SU-DHL-6 (cell line): ENCODE measurements around the gene MRPL14.

Experiments
- H2AFZ ChIP-seq: fragments of 200-600 bp; sonication (generic); 2 replicates; pipeline ENCODE4 v1.6.1; 2014; ENCODE audit warnings: low read depth, mild to moderate bottlenecking, moderate library complexity, mixed read lengths, antibody characterized with exemption, low read length; ENCODE audit not compliant: severe bottlenecking
- H3F3A ChIP-seq: fragments of 200-600 bp; shearing (Covaris generic); 2 replicates; pipeline ENCODE4 v1.6.0; 2016; ENCODE audit warnings: antibody characterized with exemption, mild to moderate bottlenecking; ENCODE audit not compliant: insufficient read depth
- H3K27ac ChIP-seq: fragments of 200-600 bp; sonication (generic); 2 replicates; pipeline ENCODE4 v1.5.1; 2016; ENCODE audit warnings: low read depth, mild to moderate bottlenecking, low read length, moderate library complexity, mixed read lengths
- H3K27me3 ChIP-seq: fragments of 200-600 bp; sonication (generic), shearing (Covaris generic); 2 replicates; pipeline ENCODE4 v1.6.0; 2014; ENCODE audit warnings: mild to moderate bottlenecking, low read length
- H3K36me3 ChIP-seq: fragments of 200-600 bp; sonication (generic); 2 replicates; pipeline ENCODE4 v1.6.1; 2014; ENCODE audit warnings: mild to moderate bottlenecking, low read length, mixed read lengths
- H3K4me2 ChIP-seq: fragments of 300-600, 200-600 bp; shearing (Covaris generic), sonication (generic); 2 replicates; pipeline ENCODE4 v1.6.0; 2014; ENCODE audit warnings: low read length, low read depth, mild to moderate bottlenecking; ENCODE audit not compliant: poor library complexity, severe bottlenecking
- H3K4me3 ChIP-seq: fragments of 200-600 bp; sonication (generic); 2 replicates; pipeline ENCODE4 v1.5.1; 2014; ENCODE audit warnings: antibody characterized with exemption, low read length, mild to moderate bottlenecking, mixed read lengths; ENCODE audit not compliant: insufficient read depth, poor library complexity, severe bottlenecking
- H3K79me2 ChIP-seq: fragments of 200-600 bp; sonication (generic); 2 replicates; pipeline ENCODE4 v1.6.1; 2014; ENCODE audit warnings: mild to moderate bottlenecking, low read length, moderate library complexity; ENCODE audit not compliant: insufficient read depth
- H3K9ac ChIP-seq: fragments of 200-600 bp; sonication (generic); 2 replicates; pipeline ENCODE4 v1.7.0; 2014; ENCODE audit warnings: mild to moderate bottlenecking, low read length
- H3K9me2 ChIP-seq: fragments of 200-600 bp; sonication (generic); replicated peaks from 2 replicates; pipeline ENCODE4 v1.6.1; 2014; ENCODE audit warnings: low read length; ENCODE audit not compliant: insufficient read depth
- H3K9me3 ChIP-seq: fragments of 200-600 bp; sonication (generic); 2 replicates; pipeline ENCODE4 v1.6.1; 2014; ENCODE audit warnings: low read length, mixed read lengths; ENCODE audit not compliant: insufficient read depth
- H4K20me1 ChIP-seq: fragments of 200-600 bp; sonication (generic); 2 replicates; pipeline ENCODE4 v1.6.1; 2014; ENCODE audit warnings: low read depth, mild to moderate bottlenecking, antibody characterized with exemption, low read length, moderate library complexity, mixed read lengths
- CTCF ChIP-seq: fragments of 200-600 bp; sonication (generic); IDR thresholded peaks from one replicate; pipeline ENCODE4 v1.5.1; 2017; ENCODE audit warnings: antibody characterized with exemption, mild to moderate bottlenecking, low read length, moderate library complexity; ENCODE audit not compliant: insufficient read depth, poor library complexity, severe bottlenecking
- EZH2phosphoT487 ChIP-seq: fragments of 200-600 bp; sonication (generic), shearing (Covaris generic); conservative IDR thresholded peaks from 2 replicates; pipeline ENCODE4 v1.6.1; 2018; ENCODE audit warnings: mild to moderate bottlenecking, antibody characterized with exemption, low read length, moderate library complexity, mixed read lengths

MRPL14 gene

GRCh38 chr6:44100088-44100550 is 27.1 kb downstream of the MRPL14 start:
- H3K36me3 ChIP-seq, result no peaks in the 10 kb centered on the region
- no peaks in the 10 kb centered on the region for H3K27me3 ChIP-seq
- no peak for TF ChIP-seq EZH2phosphoT487
- TF ChIP-seq CTCF, result peak; percentile 17
- H3K9me3 ChIP-seq, result no peaks in the 10 kb centered on the region
- no peak overlapping the region for H3K4me2 ChIP-seq
- H3K9ac ChIP-seq, result no peak overlapping the region
- no peak overlapping the region for H3K27ac ChIP-seq
- H3K79me2 ChIP-seq, result no peaks in the 10 kb centered on the region
- H3K4me3 ChIP-seq, result no peak overlapping the region
- H4K20me1 ChIP-seq, result no peaks in the 10 kb centered on the region
- H2AFZ ChIP-seq, result no peak overlapping the region
- H3K9me2 ChIP-seq, result no peaks in the 10 kb centered on the region
- H3F3A ChIP-seq, result peaks cover 13% of the 10 kb centered on the region

GRCh38 chr6:44099192-44099591 is 28.1 kb downstream of the MRPL14 start:
- no peak overlapping the region for H2AFZ ChIP-seq
- H3K9me2 ChIP-seq, result no peaks in the 10 kb centered on the region
- peaks cover 13% of the 10 kb centered on the region for H3F3A ChIP-seq
- H3K9me3 ChIP-seq, result no peaks in the 10 kb centered on the region
- H3K4me3 ChIP-seq, result no peak overlapping the region
- H4K20me1 ChIP-seq, result no peaks in the 10 kb centered on the region
- no peak overlapping the region for H3K9ac ChIP-seq
- no peak overlapping the region for H3K27ac ChIP-seq
- TF ChIP-seq CTCF, result no peak
- TF ChIP-seq EZH2phosphoT487, result no peak
- no peaks in the 10 kb centered on the region for H3K27me3 ChIP-seq
- no peaks in the 10 kb centered on the region for H3K79me2 ChIP-seq
- no peak overlapping the region for H3K4me2 ChIP-seq
- no peaks in the 10 kb centered on the region for H3K36me3 ChIP-seq

GRCh38 chr6:44097782-44098317 is 29.4 kb downstream of the MRPL14 start:
- no peaks in the 10 kb centered on the region; the same call in 1 of the 2 replicates for H3K36me3 ChIP-seq
- no peaks in the 10 kb centered on the region for H3K79me2 ChIP-seq
- no peaks in the 10 kb centered on the region for H4K20me1 ChIP-seq
- H3K9me3 ChIP-seq, result no peaks in the 10 kb centered on the region
- no peaks in the 10 kb centered on the region for H3K27me3 ChIP-seq
- H2AFZ ChIP-seq, result no peak overlapping the region
- no peak overlapping the region for H3K9ac ChIP-seq
- H3K4me3 ChIP-seq, result no peak overlapping the region
- no peaks in the 10 kb centered on the region for H3K9me2 ChIP-seq
- H3F3A ChIP-seq, result peaks cover 13% of the 10 kb centered on the region
- TF ChIP-seq EZH2phosphoT487 (no peak), CTCF (no peak)
- H3K27ac ChIP-seq, result no peak overlapping the region
- no peak overlapping the region for H3K4me2 ChIP-seq
